ENCODE results near the gene TEKT1. TPM values are rescaled to one million over a fixed set of nuclear protein-coding genes. Genes with fewer than 3 reads are reported as not detected.

Gene TEKT1
- total RNA-seq = not detected in 2 replicates

GRCh38 chr17:6831661-6832263 lies at the start of gene TEKT1:
Gene TEKT1 (minus strand): TSS chr17:6831729. CDS start chr17:6830376, 1,353 bp downstream.

GRCh38 chr17:6775871-6776405 lies 55.6 kb downstream of the TEKT1 start, which contains the start of gene FBXO39:
Gene FBXO39 (plus strand): TSS chr17:6776215. CDS start chr17:6779869, 3,654 bp downstream.

GRCh38 chr17:6755731-6756184 lies 75.8 kb downstream of the TEKT1 start, which contains the start of gene XAF1:
Gene XAF1 (plus strand): TSS chr17:6756046. CDS start chr17:6756079, 33 bp downstream.

Small RNAs within 50 kb of the gene (small RNA-seq; reads per million reads assigned to genes)
- not detected for gene AC004706.2

Other genes starting within 250 kb of the TEKT1 start
- gene KIAA0753, start 191.0 kb downstream of the TEKT1 start, total RNA-seq = 19.8 and 20.3 TPM in 2 replicates
- gene TXNDC17, start 190.7 kb downstream of the TEKT1 start, total RNA-seq = 75.7 and 109 TPM in 2 replicates
- 6.6 and 9.8 TPM in 2 replicates for gene MED31, start 180.1 kb downstream of the TEKT1 start, total RNA-seq
- 0.37 and 0.39 TPM in 2 replicates for gene C17orf100, start 180.0 kb downstream of the TEKT1 start, total RNA-seq
- gene SLC13A5, start 118.4 kb downstream of the TEKT1 start, total RNA-seq = not detected in 2 replicates
- gene XAF1, start 75.7 kb downstream of the TEKT1 start, total RNA-seq = 4.3 and 12.1 TPM in 2 replicates
- gene FBXO39, start 55.5 kb downstream of the TEKT1 start, total RNA-seq = under 0.01 TPM in 1 of 2 replicates, not detected in the other
- not detected in 2 replicates for gene ALOX12, start 164.3 kb upstream of the TEKT1 start, total RNA-seq
- 31.2 and 47.1 TPM in 2 replicates for gene RNASEK, start 180.9 kb upstream of the TEKT1 start, total RNA-seq
- under 0.01 TPM in 2 replicates for gene BCL6B, start 191.3 kb upstream of the TEKT1 start, total RNA-seq
- 0.37 and 0.39 TPM in 2 replicates for gene SLC16A13, start 204.3 kb upstream of the TEKT1 start, total RNA-seq
- gene SLC16A11, start 212.4 kb upstream of the TEKT1 start, total RNA-seq = 0.20 TPM in 1 of 2 replicates, not detected in the other
- gene CLEC10A, start 248.5 kb upstream of the TEKT1 start, total RNA-seq = not detected in 2 replicates